Stimulated activated CD8-positive, alpha-beta memory T cell treated with anti-CD3 and anti-CD28 coated beads, Interleukin-4, amount 100 ng/mL, for 24 hours (primary cell): ENCODE data around the gene ICE1.
"Not testable (repeated sequence)": the region's sequence is repeated elsewhere in the genome, so short reads cannot be mapped to it uniquely, and the experiment has no call there.

Experiments
- DNase-seq: peaks from one replicate; pipeline ENCODE4 v3.0.0-alpha.2; 2020; ENCODE audit warnings: low read depth

The ICE1 gene

DNA sequence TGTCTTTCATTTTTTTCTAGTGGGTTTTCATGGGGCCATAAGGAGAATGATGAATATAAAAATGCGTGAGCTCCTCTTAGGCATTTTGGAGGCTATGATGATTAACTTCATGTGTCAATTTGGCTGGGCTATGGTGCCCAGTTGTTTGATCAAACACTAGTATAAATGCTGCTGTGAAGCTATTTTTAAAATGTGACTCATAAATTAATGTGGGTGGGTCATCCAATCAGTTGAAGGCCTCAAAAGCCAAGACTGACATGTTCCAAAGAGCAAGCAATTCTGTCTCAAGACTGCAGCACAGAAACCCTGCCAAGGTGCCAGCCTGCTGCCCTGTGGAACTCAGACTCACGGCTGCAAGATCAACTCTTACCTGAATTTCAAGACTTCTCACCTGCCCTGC is 24.4 kb upstream of the ICE1 start:
- no peak for DNase-seq

DNA sequence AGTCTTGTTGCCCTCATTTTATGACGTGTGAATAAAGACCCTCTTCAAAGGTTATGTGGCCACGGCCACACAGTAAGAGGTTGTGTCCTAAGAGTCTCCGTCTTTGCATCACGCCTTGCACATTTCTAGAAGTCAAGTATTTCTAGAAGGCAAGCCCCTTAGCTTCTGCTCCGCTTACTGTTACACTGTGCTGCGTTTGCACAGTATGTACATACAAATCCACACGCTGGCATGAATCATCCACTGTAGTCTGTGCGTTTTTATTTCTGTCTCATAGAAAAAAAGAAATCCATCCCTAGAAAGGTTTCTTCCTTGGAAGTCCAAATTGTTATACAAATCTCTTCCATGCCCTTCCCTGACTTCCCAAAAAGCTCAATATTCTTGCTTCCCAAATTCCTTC is 21.4 kb upstream of the ICE1 start:
- no peak for DNase-seq

DNA sequence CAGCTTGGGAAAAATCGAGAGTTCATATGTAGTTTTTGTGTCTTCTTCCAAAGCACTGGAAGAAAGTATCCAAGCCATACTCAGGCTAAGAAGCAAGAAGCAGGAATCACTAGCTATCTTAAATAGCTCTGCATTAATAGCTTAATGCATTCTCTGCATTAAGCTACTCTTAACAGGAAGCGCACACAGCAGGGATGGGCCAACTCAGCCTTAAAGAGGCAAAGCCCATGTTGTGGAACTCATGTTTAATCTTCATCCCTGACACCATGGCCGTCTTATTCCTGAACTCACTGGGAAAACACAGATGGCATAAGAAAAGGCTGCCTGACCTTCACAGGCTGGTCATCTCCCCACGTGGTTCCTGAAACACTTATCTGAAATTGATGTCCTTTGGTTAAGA is 18.7 kb upstream of the ICE1 start:
- no peak for DNase-seq

DNA sequence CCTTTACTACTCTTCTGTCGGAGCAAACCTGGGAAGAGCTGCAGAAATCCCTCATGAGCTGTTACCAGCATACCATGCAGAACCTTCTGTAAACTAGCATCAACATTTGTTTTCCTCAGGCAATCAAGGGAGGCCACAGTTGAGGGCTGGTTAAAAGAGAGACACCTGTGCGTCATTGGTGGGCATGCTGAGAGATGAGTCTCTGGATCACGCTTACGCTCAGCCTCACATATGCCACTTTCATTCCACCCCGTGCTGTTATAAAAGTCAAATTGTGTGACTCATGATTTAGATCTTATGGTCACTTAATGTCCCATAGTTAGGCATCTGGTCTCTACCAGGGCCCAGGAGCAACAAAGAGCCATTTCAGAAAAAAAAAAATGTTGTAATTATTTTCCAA is 18.1 kb upstream of the ICE1 start:
- no peak for DNase-seq

DNA sequence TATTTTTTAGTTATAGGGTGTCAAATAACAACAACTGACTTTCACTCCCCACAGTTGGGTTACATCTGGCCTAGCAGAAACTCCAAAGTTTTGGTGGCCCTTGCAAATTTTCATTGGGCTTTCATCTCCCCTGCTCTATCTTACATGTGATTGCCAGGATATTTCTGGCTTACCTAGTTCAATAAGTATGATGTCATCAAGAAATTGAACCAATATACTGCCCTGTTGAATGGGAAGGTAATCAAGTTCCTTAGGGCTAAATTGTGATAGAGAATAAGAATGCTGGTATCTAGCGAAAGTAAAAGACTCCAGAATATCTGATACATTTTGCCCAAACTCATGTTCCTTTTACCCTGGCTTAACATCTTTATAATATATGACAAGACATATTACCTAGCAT is 17.0 kb upstream of the ICE1 start:
- DNase-seq = no peak

DNA sequence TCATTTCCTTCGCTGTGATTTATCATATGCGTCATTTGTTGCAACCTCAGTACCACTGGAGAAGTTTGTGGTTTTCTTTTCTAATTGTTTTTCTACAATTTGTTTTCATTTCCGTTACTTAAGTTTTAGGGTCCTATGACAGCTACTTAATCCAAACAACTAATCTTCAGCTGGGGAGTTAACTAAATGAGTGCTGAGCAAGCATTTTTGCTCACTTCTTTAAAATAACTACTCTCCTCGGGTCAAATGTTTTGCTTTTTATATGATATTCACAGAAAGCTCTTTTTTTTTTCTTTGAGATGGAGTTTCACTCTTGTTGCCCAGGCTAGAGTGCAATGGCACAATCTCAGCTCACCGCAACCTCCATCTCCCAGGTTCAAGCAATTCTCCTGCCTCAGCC is 14.6 kb upstream of the ICE1 start:
- DNase-seq = no peak

DNA sequence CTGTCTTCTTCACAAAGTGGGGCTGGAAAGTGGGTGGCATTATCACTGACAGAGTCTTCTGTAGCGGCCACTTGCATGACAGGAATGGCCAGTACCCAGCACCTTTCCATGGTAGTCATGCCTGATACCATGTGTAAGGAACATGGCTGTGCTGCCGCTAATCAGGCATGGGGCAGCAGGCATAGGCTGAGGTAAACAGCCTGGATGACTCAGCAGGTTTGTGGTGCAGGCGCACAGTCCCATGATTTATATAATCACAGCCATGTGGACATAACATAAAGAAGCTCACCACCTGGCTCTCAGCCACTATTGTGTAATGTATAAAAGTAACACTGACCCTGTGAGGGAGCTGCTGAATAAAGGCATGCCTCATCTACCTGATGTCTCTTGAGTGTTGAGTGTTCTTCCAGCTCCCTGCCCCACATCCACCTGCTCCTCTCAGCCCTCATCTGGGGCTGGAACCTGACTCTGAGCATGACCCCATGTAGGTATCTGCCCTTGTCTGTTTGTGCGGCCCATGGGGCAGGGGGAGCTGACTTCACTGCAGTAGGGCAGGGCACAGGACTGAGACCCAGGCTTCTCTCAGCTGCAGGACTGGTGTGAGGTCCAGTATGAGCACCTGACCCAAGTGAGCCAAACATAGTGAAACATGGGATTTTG is 13.2 kb upstream of the ICE1 start:
- no peak for DNase-seq

DNA sequence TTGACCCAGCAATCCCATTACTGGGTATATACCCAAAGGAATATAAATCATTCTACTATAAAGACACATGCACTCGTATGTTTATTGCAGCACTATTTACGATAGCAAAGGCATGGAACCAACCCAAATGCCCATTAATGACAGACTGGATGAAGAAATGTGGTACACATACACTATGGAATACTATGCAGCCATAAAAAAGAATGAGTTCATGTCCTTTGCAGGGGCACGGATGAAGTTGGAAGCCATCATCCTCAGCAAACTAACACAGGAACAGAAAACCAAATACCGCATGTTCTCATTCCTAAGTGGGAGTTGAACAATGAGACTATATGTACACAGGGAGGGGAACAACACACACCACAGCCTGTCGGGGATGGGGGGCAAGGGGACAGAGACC is 8.6 kb upstream of the ICE1 start:
- not testable (repeated sequence) for DNase-seq

DNA sequence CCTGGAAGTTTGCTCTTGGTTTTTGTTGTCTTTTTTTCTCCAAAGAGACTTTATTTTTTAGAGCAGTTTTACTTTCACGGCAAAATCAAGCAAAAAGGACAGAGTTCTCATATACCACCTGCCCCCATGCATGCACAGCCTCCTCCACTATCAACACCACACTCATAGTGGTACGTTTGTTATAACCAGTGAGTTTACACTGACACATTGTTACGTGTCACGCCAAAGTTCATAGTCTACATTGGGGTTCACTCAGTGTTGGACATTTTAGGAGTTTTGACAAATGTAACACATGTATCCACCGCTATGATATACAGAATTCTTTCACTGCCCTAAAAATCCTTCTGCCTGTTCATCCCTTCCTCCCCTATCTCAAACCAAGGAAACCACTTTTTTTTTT is 7.5 kb upstream of the ICE1 start:
- DNase-seq = no peak

DNA sequence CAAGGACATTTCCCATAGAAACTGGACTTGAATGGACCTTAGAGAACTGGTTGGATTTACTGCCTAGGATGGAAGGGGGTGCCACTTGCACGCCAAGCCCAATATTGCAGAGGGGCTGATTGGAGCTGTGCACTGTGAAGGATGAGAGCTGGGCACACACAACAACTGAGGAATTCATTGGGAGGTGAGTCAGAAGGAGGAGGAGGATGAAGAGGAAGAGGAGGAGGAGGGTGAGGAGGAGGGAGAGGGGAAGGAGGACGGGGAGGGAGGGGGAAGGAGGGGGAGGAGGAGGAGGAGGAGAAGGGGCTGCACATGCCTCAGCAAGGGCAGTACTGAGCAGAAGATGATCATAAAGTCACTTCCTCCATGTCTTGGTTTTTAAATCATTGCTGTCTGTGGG is 5.7 kb upstream of the ICE1 start:
- no peak for DNase-seq

DNA sequence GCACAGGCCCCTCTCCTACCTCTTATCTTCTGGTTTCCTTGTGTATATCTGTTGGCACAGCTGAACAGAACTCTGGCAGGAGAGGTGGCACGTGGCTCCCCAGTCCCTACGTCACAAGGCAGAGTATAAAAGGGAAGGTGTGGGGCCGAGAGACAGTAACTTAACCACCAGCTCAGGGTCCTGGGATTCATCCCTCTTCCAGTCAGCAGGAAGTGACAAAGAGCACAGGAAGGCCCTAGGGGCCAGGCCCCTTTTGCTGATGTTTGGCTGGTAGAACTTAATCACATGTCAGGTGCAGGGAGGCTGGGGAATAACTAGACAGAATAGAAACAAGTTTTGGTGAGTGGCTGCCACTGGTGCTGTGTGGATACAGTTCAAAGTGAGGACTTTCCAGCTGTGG is 4.5 kb upstream of the ICE1 start:
- no peak for DNase-seq

DNA sequence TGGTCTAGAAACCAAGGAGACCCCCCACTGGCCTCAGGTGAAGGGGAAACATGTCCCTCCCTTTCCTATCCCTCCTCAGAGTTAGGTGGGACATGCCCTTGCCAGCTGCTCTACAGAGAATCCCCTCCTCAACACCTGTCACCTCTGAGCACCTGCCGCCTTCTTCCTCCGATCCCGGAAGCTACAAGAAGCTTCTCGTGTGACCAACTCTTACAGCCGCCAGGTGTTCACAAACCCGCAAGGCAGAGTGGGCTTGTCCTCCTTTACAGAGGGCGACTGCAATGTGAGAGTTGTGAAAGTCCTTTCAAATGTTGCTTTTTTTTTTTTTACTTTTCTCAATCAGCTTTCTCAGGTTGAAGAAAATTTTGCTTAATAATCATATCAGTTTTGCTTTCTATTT is 3.7 kb upstream of the ICE1 start:
- no peak for DNase-seq

DNA sequence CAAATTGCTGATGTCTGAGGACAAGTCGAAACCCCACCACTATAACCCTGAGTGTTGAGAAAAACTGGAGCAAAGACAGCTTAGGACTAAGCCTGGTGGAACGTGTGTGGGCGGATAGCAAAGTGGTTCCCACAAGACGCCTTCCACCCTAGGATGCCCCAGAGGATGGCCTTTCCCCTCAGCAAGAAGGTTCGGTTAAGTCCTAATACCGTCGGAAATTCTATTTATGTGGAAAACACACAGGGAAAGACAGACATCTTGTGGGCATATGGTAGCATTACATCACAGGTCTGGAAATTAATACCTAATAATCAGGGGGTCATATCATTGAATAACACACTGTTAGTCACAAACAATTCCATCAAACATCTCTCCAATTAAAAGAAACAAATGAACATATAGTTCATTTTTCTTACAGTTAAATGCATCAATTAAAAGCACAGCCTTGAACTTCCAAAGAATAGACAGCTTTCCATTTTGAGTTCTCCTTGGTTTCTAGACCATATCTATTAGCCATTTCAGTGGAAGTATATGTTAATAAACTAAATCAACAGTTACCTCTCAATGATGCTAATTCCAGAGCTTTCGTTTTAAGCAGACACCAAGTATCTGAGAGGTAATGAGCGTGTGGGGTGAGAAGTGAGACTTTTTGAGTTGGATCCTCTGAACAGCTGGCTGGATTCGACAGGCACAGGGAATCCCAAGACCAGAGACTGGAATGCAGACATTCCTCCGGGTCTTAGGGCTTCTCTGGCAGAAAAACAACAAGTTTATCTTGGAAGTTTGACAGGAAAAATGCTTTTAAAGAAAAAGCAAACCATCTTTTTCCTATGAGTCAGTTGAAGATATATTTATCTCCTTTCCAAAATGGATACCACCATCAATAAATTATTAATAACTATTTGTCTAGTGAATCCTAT is 2.9 kb upstream of the ICE1 start:
- DNase-seq = no peak

DNA sequence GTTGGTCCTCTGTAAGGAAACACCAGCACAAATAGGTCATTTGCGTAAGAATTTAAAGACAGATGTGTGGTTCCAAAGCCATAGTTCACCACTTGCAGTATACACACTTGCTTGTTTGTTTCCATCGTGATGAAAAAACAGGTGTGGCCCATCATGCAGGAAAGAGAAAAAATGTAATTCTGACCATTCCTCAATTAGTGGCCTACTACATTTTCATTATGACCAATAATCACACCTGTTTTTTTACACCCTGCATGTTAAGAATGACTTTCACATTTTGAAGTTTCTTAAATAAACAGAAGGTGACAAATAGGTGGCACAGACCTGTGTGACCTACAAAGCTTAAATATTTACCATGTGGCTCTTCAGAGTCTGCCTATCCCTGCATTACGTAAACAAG is 2.2 kb upstream of the ICE1 start:
- DNase-seq = no peak

DNA sequence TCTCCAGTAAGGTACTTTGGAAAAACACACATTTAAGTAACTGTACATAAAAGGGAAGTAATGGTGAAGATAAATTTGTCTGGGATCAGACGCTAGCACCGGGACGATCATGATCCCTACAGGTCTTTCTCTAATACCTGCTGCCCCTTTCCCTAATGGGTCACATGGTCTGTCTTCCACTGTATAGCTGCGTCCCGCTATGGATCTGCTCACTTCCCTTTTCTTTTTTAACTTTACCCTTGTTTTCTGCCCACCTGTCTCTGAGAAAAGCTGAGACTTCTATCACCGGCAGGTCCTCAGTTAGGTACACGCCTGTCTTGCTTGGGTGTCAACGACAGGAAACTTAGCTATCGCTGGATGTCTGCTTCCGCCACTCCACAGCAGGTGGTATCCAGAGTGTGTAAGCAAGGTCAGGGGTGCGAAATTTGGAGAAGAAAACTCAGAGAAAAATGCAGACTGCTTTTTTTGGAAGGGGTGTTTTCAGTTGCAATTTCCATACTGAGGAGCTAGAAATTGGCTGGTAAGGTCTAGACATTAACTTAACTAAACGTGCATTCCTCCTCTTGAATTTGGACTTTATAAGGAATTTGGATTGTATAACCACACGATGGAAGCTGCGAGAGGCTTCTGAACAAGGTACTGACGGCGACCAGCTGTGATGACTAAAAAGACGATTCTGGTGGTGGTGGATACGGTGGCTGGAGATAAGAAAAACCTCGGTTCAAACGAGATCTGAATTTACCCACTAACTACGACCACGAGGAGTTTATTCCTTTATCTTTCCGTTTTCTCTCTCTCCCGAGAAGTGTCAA is 1.1 kb upstream of the ICE1 start:
- no peak for DNase-seq

DNA sequence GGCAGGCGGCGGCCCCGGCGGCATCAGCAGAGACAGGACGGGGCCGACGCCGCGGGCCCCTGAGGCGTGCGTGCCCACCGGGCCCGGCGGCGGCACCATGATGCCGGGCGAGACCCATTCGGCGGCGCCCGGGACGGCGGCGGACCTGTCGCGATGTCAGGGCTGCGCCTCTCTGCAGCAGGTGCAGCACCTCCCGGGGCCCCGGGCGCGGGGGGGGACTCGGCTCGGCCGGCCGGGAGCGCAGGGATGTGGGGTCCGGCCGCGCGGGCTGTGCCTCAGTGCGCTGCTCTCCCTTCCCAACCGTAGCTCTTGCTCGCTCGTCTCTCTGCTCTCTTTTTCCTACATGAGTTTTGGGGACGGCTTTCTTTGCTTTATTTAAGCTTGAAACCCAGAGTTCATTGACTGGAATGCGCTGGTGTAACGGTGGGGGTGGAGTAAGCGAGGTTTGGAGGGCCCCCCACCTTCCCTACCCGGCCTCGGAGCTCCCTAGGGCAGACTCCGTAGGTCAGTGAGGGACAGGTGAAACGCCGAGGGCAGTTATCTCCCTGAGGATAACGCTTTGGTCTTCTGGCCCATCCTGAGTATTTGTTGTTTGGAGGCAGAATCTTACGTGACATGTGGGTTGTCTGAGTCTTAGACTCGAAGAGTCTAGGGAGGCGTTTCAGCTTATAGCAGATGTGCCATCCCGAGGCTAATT is 490 bp downstream of the ICE1 start:
- no peak for DNase-seq

DNA sequence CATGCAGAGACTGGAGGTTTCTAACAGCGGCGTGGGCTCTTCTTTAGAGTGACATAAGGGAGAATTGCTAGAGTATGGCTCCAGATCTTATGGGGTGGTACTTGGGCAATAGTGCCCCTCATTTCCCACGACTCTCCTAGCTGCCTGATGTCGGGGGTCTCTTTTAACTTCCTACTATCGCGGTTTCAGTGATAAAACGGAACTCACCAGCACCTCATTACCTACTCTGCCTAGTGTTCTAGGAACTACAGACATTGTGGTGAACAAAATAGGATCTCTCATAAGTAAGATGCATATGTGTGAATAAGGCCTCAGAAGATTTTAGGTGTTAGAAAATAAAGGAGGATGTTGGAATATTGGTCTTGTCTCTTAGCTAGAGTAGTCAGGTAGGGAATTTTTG is 1.1 kb downstream of the ICE1 start:
- DNase-seq = no peak

DNA sequence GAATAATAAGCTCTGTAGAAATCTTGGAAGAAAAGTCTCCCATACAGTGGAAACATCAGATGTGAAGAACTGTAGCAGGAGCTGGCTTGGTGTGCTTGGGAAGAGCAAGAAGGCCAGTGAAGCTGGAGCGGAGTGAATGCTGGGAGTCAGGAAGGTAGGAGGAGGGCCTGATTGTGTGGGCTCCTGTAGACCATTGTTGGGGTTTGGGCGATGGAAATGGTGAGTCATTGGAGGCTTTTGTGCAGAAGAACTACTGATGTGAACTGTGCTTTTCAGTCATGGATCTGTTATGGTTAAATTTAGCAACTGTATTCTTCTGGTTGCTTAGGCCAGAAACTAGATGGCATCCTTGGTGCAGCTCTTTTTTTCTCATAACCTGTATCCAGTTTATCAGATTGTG is 2.3 kb downstream of the ICE1 start:
- no peak for DNase-seq

DNA sequence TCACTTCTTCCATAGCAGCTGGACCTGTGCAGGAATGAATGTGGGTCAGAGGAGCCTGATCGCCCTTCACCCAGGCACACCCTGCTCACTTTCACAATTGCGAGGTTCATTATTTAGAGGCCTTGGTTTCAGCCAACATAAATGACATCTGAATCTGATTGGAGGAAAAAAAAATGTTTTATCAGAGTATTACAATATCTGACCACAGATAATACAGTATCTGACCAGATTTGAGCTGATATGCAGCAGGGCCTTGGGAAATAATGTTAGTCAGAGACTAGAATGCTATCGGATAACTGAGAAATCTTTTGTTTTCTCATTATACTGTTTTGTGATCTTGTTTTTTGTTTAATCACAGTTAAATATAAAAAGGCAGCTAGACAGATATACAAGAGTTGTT is 7.7 kb downstream of the ICE1 start:
- DNase-seq = no peak

DNA sequence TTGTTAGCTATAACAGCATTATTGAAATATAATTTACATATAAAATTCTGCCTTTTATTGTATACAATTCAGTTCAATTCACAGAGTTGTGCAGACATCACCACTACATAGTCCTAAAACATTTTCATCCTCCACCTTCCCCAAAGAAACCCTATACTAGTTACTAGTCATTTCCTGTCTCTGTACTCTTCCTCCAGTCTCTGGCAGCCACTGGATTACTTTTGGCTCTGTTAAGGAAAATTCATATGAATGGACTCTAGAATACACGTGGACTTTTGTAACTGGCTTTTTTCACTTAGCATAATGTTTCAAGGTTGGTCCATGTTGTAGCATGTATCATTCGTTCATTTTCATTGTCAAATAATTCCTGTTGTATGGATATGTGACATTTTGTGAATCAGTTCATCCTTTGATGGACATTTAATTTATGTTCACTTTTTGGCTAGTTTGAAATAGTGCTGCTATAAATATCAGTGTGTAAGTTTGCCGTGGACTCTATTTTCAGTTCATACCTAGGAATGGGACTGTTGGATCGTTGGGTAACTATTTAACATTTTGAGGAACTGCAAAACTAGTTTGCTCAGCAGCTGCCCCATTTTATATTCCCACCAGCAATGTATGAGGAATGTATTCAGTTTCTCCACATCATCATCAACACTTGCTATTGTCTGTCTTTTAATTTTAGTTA is 9.7 kb downstream of the ICE1 start:
- DNase-seq = no peak

DNA sequence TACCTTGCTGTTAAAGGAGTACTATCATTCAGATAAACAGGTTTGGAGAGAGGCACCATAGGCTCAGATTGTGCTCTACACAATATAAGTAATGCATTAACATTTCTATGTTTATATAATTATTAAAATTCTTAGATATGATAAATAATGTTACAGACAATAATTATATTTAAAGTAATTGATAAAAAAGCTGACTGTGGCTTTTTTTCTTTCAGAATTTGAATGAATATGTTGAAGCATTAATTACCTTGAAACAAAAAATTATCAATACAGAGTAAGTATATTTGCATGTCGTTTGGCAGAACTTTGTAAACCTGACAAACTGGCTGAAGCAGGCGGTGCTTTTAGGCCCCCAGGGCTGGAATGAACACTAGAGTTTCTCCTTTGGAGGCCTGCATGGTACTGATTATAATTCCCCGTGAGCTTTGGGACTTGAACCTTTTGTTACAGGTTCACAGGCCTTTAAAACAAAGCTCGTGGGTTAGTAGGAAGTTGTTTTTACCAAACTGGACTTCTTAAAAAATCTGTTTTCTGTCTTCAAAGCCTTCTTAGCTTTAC is 13.8 kb downstream of the ICE1 start:
- no peak for DNase-seq
